ENCODE results near the gene NAALADL1.

- no peak for TF ChIP-seq POLR2A (IDR thresholded peaks at IDR 0.05; ENCODE audit: low read length)
- TF ChIP-seq GATA1 (IDR thresholded peaks at IDR 0.05; ENCODE audit: low read depth, low read length): no peak
These were observed 43.6 kb downstream of the NAALADL1 start for GRCh38 chr11:65014726-65015227.

Data from erythroblast (primary cell).